Measurements from ENCODE around the gene IGFLR1.

The IGFLR1 gene

GRCh38 chr19:35742121-35742724 lies at the start of gene IGFLR1:
TSS of gene IGFLR1 (minus strand) at chr19:35742452. CDS start at chr19:35741180, 1,272 bp downstream.
- no peak for DNase-seq

DNA sequence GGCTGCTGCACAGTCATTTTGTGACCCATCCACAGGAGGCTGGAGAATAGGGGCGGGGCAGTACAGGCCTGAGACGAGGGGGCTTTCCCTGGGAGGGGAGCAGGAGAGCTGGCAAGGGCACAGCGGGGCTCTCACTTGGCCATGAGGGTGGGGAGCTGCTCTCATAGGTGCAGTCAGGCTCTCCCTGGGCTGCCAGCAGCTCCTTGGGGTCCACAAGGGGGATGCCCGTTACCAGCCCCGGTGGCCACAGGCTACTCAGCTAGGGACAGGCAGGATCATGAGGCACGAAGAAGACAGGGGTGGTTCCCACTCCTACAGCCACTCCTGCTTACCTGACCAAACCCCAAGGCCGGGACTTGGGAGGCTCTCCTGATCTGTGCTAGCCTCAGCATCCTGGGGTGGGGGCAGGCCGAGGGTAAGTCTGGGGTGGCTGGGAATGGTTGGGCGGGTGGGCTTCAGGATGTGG lies 49.6 kb upstream of the IGFLR1 start:
- DNase-seq: no peak

DNA sequence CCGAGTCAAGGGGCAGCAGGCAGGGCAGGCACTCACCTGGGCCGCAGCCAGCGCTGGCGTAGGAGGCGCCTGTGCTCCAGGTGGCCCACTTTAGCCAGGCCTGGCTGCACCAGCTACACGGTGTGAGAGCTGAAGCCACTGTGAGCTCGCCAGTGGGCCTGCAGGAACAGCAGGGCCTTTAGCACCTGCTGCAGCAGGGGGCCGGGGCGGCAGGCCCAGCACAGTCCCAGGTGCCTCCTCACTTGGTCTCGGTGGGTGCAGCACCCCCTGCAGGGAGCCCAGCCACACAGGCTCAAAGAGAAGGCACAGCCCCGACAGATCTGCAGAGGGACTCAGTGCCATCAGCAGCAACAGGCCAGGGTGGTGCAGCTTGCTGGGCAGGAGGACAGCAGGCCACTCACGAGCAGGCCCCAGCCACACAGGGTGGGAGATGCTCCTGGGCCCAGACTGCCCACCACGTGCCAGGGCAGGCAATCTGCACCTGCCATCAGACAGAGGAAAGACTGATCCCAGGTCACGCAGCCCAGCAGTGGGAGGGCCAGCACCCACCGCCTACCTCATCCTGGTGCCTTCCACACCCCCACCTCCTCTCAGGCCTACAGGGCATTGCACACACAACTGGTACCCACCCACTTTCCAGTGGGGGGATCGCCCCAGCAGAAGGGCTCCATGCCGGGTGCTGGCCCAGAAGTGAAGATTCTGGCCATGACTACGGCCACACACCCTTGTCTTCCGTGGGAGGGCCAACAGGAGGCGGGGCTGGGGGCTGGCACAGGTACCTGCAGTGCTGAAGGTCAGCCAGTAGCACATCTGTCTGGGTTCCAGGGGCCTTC lies 48.9 kb upstream of the IGFLR1 start:
- DNase-seq: no peak

DNA sequence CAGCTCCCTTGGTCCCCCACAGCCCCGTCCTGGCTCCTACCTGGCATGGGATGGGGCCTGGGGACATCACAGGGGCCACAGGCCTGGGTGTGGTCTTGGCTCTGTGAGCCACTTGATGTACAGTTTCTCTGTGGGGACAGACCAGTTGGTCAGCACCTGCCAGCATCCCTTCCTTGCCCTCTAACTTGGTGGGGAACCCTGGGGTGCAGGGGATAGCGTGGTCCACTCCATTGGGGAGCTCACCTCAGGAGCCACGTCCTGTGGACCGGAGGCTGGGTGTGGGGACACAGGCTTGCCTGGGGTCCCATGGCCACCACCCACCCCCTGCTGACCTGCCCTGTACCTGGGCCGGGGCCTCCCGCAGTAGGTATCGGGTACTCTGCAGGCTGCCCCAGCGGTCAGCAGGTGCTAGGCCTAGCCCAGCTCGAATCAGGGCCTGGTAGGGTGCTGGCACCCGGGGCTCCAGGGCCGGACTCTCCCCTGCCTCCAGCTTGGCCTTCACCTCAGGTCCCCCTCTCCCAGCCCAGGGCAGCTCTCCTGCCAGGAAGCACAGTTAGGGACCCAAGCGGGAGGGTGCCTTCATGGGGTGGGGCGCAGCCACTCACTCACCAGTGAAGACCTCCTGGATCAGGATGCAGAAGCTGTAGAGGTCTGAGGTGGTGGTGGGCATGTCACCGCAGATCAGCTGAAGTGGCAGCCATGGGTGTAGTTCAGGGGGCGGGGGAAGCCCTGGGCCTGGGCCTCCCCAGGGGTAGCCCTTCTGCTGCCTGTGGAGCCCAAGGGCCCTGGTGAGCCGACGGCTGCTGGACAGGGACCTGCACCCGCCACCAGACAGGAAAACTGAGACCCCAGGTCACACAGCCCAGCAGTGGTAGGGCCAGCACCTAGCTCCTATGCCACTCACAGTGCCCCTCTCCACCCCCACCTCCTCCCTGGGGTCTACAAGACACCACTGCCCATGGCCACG lies 48.0 kb upstream of the IGFLR1 start:
- DNase-seq: no peak

GRCh38 chr19:35789195-35789977 lies 47.1 kb upstream of the IGFLR1 start:
- no peak for DNase-seq

DNA sequence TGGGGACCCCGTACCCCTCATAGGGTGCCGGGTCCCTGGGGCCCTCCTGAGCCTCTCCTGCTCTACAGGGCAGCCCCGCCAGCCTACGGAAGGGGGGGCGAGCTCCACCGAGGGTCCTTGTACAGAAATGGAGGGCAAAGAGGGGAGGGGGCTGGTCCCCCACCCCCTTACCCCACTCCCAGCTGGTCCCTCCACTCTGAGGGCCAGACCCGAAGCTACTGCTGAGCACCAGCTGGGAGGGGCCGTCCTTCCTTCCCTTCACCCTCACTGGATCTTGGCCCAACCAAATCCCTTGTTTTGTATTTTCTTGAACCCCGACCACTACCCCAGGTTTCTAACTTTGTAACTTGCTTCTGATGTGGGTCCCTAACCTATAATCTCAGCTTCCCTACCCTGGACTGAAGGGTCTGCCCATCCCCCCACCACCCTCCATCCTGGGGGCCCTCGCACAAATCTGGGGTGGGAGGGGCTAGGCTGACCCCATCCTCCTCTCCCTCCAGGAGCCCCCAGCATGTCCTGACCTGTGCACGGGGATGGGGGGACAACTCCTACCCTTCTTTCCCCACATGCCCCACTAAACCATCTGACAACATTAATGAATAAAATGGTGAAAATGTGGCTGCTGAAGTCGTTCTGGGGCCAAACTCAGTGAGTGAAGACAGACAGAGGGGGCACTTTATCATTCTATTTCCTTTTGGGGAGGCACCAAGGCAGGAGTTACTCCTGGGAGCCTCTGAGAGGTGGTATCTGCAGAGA lies 46.1 kb upstream of the IGFLR1 start:
- DNase-seq: no peak

- no peak for DNase-seq
Observed at GRCh38 chr19:35787227-35787799, 45.1 kb upstream of the IGFLR1 start.

DNA sequence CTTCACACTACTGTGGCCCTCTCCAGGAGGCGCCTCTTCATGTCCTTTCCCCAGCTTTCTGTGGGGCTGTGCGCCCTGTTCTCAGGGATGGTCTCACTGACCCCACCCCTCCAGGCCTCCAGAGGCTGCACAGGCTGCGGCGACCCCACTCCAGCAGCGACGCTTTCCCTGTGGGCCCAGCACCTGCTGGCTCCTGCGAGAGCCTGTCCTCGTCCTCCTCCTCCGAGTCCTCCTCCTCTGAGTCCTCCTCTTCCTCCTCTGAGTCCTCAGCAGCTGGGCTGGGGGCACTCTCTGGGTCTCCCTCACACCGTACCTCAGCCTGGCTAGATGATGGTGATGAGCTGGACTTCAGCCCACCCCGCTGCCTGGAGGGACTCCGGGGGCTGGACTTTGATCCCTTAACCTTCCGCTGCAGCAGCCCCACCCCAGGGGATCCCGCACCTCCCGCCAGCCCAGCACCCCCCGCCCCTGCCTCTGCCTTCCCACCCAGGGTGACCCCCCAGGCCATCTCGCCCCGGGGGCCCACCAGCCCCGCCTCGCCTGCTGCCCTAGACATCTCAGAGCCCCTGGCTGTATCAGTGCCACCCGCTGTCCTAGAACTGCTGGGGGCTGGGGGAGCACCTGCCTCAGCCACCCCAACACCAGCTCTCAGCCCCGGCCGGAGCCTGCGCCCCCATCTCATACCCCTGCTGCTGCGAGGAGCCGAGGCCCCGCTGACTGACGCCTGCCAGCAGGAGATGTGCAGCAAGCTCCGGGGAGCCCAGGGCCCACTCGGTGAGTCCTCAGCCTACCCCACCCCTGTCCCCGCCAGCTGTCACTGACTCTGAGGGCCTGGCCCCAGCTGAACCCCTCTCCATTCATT lies 44.3 kb upstream of the IGFLR1 start:
- no peak for DNase-seq

- no peak for DNase-seq
Observed at GRCh38 chr19:35785339-35785627, 43.0 kb upstream of the IGFLR1 start.

DNA sequence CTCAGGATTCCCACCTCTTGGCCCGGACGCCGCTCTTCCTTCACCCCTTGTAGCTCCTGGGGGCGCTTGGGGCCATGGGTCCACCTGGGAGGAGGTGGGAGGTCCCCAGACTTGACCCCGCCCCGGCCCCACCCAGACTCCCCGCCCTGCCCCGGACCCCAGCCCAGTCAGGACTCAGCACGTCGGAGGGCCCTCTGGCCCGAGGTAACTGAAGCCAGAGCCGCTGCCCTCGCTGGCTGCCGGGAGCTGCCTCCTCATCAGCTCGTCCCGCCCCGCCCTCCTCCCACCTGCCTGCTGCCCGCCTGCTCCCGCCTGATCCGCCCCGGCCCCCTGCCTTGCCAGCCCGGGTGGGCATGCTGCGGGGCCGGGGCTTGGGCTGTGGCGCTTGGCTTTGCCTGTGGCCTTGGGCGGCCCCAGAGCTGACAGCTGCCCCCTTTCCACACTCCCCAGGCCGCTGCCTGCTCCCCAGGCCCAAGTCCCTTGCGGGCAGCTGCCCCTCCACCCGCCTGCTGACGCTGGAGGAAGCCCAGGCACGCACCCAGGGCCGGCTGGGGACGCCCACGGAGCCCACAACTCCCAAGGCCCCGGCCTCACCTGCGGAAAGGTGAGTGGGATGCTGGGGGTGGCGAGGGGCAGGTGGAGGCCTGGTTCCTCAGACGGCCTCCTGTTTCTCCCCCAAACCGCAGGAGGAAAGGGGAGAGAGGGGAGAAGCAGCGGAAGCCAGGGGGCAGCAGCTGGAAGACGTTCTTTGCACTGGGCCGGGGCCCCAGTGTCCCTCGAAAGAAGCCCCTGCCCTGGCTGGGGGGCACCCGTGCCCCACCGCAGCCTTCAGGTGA lies 42.5 kb upstream of the IGFLR1 start:
- DNase-seq: no peak

GRCh38 chr19:35783469-35784434 lies 41.5 kb upstream of the IGFLR1 start:
- no peak for DNase-seq

DNA sequence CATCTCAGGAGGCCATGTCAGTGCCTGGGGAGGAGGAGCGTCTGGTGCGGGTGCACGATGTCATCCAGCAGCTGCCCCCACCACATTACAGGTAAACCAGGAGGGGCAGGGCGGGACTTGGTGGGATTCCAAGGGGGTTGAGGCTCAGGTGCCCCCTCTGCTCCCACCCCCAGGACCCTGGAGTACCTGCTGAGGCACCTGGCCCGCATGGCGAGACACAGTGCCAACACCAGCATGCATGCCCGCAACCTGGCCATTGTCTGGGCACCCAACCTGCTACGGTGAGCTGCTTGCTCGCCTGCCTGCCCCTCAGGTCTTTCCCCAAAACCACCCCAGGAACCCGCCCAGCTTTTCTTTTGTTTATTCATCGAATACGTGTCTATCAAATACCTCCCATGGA lies 40.3 kb upstream of the IGFLR1 start:
- DNase-seq: no peak

DNA sequence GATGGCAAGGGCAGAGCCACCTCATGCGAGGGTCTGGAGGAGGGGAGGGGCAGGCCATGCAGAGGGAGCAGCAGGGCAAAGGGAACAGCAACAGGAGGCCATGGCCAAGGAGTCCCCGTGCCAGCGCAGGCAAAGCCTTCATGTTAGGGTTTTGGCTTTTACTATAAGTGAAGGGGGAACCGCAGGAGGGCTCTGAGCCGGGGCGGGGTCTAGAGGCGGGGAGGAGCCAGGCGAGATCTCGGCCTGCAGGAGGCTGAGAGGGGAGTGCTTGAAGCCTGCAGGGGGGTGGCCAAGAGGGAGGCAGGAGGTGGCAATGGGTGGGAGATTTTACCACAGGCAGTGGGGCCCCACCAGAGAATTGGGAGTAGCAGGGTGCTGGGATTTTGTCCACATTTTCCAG lies 39.4 kb upstream of the IGFLR1 start:
- no peak for DNase-seq

- no peak for DNase-seq
Observed at GRCh38 chr19:35780717-35781116, 38.5 kb upstream of the IGFLR1 start.

DNA sequence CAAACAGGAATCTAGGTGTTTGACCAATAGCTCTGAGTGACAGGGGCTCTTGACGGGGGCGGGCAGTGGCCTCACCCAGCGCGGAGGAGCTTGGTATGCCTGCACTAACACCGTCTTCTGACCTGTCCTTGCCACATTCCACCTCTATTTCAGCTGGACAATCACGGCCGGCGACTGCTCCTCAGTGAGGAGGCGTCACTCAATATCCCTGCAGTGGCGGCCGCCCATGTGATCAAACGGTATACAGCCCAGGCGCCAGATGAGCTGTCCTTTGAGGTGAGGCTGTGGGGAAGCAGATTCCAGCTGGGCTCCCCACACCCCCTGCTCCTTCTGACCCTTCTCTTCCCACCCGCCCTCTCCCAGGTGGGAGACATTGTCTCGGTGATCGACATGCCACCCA lies 37.8 kb upstream of the IGFLR1 start:
- no peak for DNase-seq

DNA sequence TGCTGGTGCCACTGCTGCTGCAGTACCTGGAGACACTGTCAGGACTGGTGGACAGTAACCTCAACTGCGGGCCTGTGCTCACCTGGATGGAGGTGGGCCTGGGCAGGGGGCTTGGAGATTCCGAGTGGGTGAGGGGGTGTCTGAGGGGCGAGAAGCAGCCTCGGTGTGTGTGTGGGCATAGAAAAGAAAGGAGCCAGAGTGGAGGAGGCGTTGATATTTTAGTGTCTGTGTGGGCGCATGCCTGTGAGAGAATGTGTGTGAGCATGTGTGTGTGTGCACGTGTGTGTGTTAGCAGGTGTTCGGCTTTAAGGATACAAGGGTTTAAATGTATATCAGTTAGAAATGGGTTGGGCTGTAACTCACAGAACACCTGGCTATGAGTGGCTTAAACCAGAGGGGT lies 36.8 kb upstream of the IGFLR1 start:
- no peak for DNase-seq

- no peak for DNase-seq
Observed at GRCh38 chr19:35777961-35778360, 35.7 kb upstream of the IGFLR1 start.

DNA sequence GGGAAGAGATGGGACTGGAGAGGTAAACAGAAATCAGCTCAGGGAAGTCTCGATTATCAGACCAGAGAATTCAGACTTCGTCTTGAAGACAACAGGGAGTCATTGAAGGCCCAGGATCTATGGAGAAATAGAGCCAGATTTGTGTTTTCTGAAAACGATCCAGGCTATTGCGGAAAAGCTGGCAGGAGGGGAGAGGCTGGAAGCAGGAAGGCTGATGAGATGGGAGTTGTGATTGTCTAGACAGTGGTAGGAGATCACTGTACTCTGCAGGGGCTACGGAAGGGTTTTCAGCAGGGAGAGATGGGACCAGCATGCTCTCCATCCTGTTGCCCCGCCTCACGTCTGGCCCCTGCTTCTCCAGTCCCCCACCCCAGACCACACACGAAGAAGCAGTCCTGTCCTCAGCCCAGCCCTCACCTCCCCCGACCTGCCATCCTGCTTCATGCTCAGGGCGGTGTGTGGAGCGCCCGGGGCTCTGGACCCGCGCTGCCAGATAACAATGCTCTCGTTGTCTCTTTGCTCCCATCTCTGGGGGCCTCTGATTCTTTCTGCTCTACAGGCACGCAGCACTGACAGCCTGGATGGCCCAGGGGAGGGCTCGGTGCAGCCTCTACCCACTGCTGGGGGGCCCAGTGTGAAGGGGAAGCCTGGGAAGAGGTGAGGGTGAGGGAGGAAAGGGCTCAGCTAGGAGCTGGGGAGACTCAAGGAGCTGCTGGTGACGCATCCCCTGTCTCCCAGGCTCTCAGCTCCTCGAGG lies 35.0 kb upstream of the IGFLR1 start:
- DNase-seq: no peak

Data from NCI-H1048 (cell line).